ENCODE data around the gene ZNF79.

The ZNF79 gene

DNA sequence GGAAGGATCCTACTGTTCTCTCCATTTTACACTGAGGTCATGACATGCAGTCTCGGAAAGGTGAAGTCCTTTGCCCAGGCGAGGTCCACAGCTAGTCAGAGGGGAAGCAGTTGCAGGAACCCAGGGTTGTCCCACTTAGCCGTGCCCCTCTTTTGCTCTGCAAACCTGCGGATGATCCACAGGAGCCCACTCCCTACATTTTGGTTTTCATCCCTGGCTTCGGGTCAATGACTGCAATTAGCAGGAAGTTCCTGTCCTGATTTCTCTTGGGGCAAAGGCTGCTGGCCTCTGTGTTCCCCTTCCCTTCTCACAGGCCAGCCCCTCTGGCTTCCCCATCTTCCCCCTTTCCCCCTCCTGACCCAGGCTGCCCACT, 25.9 kb upstream of the ZNF79 start:
- no peak for DNase-seq (ENCODE audit: low spot score)

GRCh38 chr9:127398715-127399400, 25.3 kb upstream of the ZNF79 start:
- DNase-seq (ENCODE audit: low spot score) = no peak

DNA sequence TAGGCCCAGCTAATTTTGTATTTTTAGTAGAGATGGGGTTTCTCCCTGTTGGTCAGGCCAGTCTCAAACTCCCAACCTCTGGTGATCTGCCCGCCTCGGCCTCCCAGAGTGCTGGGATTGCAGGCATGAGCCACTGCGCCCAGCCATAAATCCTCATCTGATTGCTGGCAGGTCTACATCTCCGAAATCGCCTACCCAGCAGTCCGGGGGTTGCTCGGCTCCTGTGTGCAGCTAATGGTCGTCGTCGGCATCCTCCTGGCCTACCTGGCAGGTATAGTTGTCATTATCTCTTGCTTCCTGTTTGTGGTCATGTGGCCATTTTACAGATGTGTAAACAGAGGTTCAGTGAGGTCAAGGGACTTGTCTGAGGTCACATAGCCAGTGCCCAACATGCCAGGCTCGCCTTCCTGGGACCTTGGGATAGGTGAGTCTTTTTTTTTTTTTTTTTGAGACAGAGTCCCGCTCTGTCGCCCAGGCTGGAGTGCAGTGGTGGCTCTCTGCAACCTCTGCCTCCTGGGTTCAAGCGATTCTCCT, 24.4 kb upstream of the ZNF79 start:
- no peak for DNase-seq (ENCODE audit: low spot score)

GRCh38 chr9:127402401-127403090, 21.6 kb upstream of the ZNF79 start:
- DNase-seq (ENCODE audit: low spot score) = no peak

- DNase-seq (ENCODE audit: low spot score) = no peak
Measured at GRCh38 chr9:127403507-127404192, 20.5 kb upstream of the ZNF79 start.

- DNase-seq (ENCODE audit: low spot score) = no peak
Measured at GRCh38 chr9:127404631-127405030, 19.6 kb upstream of the ZNF79 start.

DNA sequence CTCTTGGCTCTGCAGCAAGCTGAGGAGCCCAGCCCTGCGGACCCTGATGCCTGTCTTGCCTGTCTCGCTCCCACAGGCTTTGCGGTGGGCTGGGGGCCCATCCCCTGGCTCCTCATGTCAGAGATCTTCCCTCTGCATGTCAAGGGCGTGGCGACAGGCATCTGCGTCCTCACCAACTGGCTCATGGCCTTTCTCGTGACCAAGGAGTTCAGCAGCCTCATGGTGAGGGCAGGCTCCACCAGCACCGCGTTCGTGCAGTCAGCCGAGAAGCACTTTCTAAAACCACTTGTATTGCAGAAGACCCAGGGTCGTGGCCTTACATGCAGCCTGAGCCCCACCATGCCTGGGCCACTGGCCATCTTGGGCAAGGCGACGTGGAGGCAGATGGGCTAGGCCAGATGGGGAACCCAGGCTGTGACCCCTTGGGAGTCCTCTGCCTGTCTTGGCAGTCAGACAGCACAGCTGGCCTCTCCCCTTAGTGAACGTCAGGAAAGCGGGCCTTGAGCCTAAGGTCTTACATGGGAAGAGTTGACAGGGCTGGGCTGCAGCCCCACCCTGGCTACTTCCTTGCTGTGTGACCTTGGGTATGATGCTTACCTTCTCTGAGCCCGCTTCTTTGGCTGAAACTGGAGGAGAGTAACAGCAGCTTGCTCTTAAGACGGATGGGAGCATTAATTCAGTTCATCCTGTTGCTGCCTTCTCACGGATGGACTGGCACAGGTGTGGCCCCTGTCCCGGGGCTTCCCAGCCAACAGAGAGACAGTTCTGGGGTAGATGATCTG, 18.6 kb upstream of the ZNF79 start:
- DNase-seq (ENCODE audit: low spot score) = no peak

DNA sequence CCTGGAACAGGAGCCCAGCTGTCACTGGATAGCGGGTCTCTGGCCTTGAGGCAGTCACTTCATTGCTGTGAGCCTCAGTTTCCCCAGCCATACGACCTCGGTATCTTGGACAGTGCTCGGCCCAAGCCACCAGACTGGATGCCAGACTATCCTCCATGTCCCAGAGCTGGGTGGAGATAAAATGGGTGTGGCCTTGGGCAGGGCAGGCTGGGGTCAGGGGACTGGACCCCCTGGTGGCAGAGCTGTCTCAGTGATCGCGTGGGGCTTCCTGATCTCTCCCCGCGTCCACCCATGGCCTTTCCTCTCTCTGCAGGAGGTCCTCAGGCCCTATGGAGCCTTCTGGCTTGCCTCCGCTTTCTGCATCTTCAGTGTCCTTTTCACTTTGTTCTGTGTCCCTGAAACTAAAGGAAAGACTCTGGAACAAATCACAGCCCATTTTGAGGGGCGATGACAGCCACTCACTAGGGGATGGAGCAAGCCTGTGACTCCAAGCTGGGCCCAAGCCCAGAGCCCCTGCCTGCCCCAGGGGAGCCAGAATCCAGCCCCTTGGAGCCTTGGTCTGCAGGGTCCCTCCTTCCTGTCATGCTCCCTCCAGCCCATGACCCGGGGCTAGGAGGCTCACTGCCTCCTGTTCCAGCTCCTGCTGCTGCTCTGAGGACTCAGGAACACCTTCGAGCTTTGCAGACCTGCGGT, 17.2 kb upstream of the ZNF79 start:
- DNase-seq (ENCODE audit: low spot score) = no peak

DNA sequence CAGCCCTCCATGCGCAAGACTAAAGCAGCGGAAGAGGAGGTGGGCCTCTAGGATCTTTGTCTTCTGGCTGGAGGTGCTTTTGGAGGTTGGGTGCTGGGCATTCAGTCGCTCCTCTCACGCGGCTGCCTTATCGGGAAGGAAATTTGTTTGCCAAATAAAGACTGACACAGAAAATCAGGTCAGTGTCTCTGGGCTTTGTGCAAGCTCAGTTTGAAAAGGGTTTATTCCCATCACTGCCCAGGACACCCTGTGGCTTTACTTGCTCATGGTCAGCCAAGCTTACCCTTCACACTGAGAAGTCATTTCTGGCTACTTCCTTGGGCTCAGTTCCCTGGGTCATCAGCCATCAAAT, 16.7 kb upstream of the ZNF79 start:
- no peak for DNase-seq (ENCODE audit: low spot score)

GRCh38 chr9:127411122-127411521, 13.1 kb upstream of the ZNF79 start:
- DNase-seq (ENCODE audit: low spot score) = no peak

DNA sequence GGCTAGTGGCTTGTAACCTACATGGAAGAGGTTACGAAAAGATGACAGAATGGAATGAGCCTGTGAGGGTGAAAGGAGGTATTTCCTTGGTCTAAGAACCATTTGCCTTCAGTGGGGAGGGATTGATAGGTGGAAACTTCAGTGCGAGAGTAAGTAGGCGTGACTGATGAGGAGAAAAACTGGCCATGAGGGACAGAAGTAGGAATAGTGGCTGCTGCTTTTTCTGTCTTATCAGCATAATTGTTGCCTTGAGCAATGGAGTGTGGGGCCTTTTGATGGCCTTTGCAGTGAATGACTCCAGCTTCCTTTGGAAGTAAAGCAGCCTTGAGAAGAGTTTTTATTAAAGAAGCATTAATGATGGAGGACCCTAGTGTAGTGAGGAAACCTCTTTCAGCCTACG, 9.0 kb upstream of the ZNF79 start:
- no peak for DNase-seq (ENCODE audit: low spot score)

- DNase-seq (ENCODE audit: low spot score) = no peak
Measured at GRCh38 chr9:127415657-127416056, 8.5 kb upstream of the ZNF79 start.

DNA sequence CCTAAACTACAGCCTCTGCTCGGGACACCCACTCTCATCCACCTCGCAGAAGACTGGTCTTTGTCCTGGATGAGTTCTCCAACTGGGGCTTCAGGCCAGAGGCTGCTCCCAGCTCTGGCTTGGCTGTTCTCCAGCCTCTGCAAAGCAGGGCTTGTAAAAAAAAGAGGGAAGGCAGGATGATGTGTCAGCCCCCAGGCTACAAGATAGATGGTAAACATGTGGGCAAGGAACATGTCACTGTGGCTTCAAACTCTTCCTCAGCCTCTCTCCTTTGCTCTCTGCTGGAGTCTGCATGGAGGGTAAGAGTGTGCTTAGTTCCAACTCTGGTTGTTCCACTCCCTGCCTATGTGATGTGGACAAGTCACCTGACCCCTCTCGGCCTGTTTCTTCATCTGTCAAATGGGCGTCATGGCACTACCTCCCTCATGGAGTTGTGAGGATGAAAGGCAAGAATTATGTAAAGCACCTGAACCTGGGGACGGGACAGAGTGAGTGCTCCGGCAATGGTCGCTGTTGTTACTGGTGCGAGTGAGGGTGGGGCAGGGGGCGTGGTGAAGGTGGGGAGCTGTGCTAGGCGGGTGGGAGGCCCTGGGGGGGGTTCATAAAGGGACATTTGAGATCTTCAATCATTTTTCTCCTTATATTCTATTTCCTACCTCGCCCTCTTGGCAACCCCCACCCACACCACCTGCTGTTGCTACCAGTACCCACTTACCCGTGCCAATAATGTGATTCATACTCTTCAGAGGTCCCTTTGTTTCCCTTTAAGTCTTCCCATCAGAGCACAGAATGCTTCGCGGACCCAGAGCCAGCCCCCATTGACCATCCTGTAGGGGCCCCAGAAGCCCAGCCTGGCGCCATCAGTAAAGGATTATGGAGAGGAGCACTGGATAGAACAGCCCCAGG, 6.8 kb upstream of the ZNF79 start:
- DNase-seq (ENCODE audit: low spot score) = no peak

GRCh38 chr9:127418037-127418471, 6.1 kb upstream of the ZNF79 start:
- DNase-seq (ENCODE audit: low spot score) = peak; percentile 31

- no peak for DNase-seq (ENCODE audit: low spot score)
Measured at GRCh38 chr9:127419348-127419747, 4.8 kb upstream of the ZNF79 start.

- DNase-seq (ENCODE audit: low spot score) = no peak
Measured at GRCh38 chr9:127421057-127421456, 3.1 kb upstream of the ZNF79 start.

DNA sequence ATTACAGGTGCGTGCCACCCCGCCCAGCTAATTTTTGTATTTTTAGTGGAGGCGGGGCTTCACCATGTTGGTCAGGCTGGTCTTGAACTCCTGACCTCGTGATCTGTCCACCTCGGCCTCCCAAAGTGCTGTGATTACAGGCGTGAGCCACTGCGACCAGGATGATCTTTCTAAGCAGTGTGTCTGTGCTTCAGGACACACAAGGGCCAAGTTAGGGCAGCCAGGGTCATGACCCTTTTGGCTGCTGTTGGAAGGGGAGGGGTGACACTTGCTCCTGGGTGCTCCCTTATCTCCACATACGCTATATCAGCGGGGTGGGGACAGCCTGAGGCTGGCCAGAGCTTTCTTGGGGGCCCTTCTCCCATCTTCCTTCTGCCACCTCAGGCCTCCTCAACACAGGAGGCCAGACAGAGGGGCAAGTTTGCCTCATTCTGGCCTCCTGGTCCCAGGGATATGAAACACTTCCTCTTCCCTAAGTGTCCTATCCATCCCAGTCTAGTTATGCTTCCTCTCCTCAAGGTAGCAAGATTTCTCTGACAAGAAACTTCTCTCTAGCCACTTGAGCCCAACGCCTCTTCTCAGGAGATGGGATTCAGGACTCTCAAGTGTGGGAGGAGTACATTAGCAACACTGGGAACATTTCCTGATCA, 1.9 kb upstream of the ZNF79 start:
- DNase-seq (ENCODE audit: low spot score) = no peak

- DNase-seq (ENCODE audit: low spot score) = no peak
Measured at GRCh38 chr9:127422787-127423186, 1.4 kb upstream of the ZNF79 start.

GRCh38 chr9:127423476-127423933, 677 bp upstream of the ZNF79 start:
- no peak for DNase-seq (ENCODE audit: low spot score)

DNA sequence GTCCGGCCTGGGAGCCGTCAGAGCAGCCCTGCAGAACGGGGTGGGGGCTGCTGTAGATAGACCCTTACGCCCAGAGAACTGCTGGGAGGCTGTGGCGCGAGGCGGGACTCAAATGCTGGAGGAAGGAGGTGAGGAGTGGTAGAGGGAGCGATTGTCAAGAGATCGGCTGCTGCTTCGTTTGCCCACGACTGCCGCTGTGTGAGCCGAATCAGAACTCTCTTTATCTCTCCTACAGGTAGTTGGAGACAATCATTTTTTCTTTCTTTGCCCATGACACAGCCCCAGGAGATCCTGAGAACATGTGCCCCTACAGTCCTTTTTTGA, 456 bp downstream of the ZNF79 start:
- peak; percentile 21 for DNase-seq (ENCODE audit: low spot score)
